SU-DHL-6 (cell line): Measurements from ENCODE around the gene SNX1.

Experiments used
- H2AFZ ChIP-seq: fragments of 200-600 bp; sonication (generic); 2 replicates; pipeline ENCODE4 v1.6.1; 2014; ENCODE audit warnings: low read depth, mild to moderate bottlenecking, moderate library complexity, mixed read lengths, antibody characterized with exemption, low read length; ENCODE audit not compliant: severe bottlenecking
- H3F3A ChIP-seq: fragments of 200-600 bp; shearing (Covaris generic); 2 replicates; pipeline ENCODE4 v1.6.0; 2016; ENCODE audit warnings: antibody characterized with exemption, mild to moderate bottlenecking; ENCODE audit not compliant: insufficient read depth
- H3K27ac ChIP-seq: fragments of 200-600 bp; sonication (generic); 2 replicates; pipeline ENCODE4 v1.5.1; 2016; ENCODE audit warnings: low read depth, mild to moderate bottlenecking, low read length, moderate library complexity, mixed read lengths
- H3K27me3 ChIP-seq: fragments of 200-600 bp; sonication (generic), shearing (Covaris generic); 2 replicates; pipeline ENCODE4 v1.6.0; 2014; ENCODE audit warnings: mild to moderate bottlenecking, low read length
- H3K36me3 ChIP-seq: fragments of 200-600 bp; sonication (generic); 2 replicates; pipeline ENCODE4 v1.6.1; 2014; ENCODE audit warnings: mild to moderate bottlenecking, low read length, mixed read lengths
- H3K4me2 ChIP-seq: fragments of 300-600, 200-600 bp; shearing (Covaris generic), sonication (generic); 2 replicates; pipeline ENCODE4 v1.6.0; 2014; ENCODE audit warnings: low read length, low read depth, mild to moderate bottlenecking; ENCODE audit not compliant: poor library complexity, severe bottlenecking
- H3K4me3 ChIP-seq: fragments of 200-600 bp; sonication (generic); 2 replicates; pipeline ENCODE4 v1.5.1; 2014; ENCODE audit warnings: antibody characterized with exemption, low read length, mild to moderate bottlenecking, mixed read lengths; ENCODE audit not compliant: insufficient read depth, poor library complexity, severe bottlenecking
- H3K79me2 ChIP-seq: fragments of 200-600 bp; sonication (generic); 2 replicates; pipeline ENCODE4 v1.6.1; 2014; ENCODE audit warnings: mild to moderate bottlenecking, low read length, moderate library complexity; ENCODE audit not compliant: insufficient read depth
- H3K9ac ChIP-seq: fragments of 200-600 bp; sonication (generic); 2 replicates; pipeline ENCODE4 v1.7.0; 2014; ENCODE audit warnings: mild to moderate bottlenecking, low read length
- H3K9me2 ChIP-seq: fragments of 200-600 bp; sonication (generic); replicated peaks from 2 replicates; pipeline ENCODE4 v1.6.1; 2014; ENCODE audit warnings: low read length; ENCODE audit not compliant: insufficient read depth
- H3K9me3 ChIP-seq: fragments of 200-600 bp; sonication (generic); 2 replicates; pipeline ENCODE4 v1.6.1; 2014; ENCODE audit warnings: low read length, mixed read lengths; ENCODE audit not compliant: insufficient read depth
- H4K20me1 ChIP-seq: fragments of 200-600 bp; sonication (generic); 2 replicates; pipeline ENCODE4 v1.6.1; 2014; ENCODE audit warnings: low read depth, mild to moderate bottlenecking, antibody characterized with exemption, low read length, moderate library complexity, mixed read lengths
- EZH2phosphoT487 ChIP-seq: fragments of 200-600 bp; sonication (generic), shearing (Covaris generic); conservative IDR thresholded peaks from 2 replicates; pipeline ENCODE4 v1.6.1; 2018; ENCODE audit warnings: mild to moderate bottlenecking, antibody characterized with exemption, low read length, moderate library complexity, mixed read lengths
- TF ChIP-seq, protein P1 (sequence below): fragments of 200-600 bp; sonication (generic); IDR thresholded peaks from one replicate; pipeline ENCODE4 v1.5.1; 2017; ENCODE audit warnings: antibody characterized with exemption, mild to moderate bottlenecking, low read length, moderate library complexity; ENCODE audit not compliant: insufficient read depth, poor library complexity, severe bottlenecking

Gene SNX1

DNA sequence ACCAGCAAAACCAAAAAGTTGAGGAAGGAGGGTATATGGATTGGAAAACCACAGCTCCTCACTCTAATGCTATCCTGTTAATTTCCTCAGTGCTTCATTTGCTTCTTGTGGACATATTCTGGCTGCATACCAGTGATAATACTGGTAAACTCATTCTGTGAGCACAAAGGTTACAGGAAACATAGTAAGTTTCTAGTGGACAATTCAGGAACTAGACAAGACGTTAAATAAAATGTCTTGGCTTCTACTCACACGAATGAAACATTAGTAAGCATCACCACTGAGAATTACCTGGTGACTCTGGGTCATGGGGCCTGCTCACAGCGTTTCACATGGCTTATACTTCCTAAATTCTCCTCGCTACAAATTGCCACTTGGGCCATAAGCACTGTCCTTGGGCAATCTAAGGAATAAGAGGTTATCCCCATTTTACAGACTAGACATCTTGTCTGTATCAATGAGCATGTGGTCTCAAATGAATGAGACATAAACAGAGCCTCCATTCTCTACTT, 87.1 kb downstream of the SNX1 start:
- H3K9me2 ChIP-seq, result no peaks in the 10 kb centered on the region
- H4K20me1 ChIP-seq, result no peaks in the 10 kb centered on the region
- H3K9ac ChIP-seq, result no peak overlapping the region
- H3K27me3 ChIP-seq, result no peaks in the 10 kb centered on the region
- H3K4me3 ChIP-seq, result no peak overlapping the region
- no peaks in the 10 kb centered on the region for H3K9me3 ChIP-seq
- no peak overlapping the region for H2AFZ ChIP-seq
- H3K79me2 ChIP-seq, result no peaks in the 10 kb centered on the region
- no peak for TF ChIP-seq EZH2phosphoT487
- TF ChIP-seq, protein P1, sequence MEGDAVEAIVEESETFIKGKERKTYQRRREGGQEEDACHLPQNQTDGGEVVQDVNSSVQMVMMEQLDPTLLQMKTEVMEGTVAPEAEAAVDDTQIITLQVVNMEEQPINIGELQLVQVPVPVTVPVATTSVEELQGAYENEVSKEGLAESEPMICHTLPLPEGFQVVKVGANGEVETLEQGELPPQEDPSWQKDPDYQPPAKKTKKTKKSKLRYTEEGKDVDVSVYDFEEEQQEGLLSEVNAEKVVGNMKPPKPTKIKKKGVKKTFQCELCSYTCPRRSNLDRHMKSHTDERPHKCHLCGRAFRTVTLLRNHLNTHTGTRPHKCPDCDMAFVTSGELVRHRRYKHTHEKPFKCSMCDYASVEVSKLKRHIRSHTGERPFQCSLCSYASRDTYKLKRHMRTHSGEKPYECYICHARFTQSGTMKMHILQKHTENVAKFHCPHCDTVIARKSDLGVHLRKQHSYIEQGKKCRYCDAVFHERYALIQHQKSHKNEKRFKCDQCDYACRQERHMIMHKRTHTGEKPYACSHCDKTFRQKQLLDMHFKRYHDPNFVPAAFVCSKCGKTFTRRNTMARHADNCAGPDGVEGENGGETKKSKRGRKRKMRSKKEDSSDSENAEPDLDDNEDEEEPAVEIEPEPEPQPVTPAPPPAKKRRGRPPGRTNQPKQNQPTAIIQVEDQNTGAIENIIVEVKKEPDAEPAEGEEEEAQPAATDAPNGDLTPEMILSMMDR, result no peak
- no peaks in the 10 kb centered on the region for H3K36me3 ChIP-seq
- no peak overlapping the region for H3K4me2 ChIP-seq
- H3K27ac ChIP-seq, result no peak overlapping the region
- no peaks in the 10 kb centered on the region for H3F3A ChIP-seq

DNA sequence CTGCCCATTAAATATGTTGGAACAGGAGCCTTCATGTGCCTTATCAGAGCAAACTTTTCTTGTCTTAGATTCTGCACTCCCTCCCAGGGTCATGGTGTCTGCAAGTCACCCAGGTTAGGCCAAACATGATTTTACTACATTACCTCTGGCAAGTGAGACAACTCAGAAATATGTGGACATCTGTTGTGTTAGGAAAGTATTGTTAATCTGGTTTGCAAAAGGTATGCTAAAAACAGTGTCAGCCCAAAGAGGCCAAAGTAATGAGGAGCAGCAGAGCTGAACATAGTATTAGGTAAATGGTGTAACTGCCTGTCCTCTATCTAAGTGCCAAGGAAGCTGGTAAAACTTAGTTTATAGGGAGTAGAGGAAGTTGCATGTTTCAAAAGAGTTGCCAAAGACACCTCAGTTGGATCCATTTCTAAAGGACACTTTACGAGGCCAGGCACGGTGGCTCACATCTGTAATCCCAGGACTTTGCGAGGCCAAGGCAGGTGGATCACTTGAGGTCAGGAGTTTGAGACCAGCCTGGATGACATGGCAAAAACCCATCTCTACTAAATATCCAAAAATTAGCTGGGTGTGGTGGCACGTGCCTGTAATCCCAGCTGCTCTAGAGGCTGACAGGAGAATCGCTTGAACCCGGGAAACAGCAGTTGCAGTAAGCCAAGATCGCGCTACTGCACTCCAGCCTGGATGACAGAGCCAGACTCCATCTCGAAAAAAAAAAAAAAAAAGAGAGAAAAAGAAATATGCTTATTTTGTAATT, 89.5 kb downstream of the SNX1 start:
- H3K9me2 ChIP-seq, result no peaks in the 10 kb centered on the region
- H3K36me3 ChIP-seq, result no peaks in the 10 kb centered on the region
- H3K4me2 ChIP-seq, result no peak overlapping the region
- no peaks in the 10 kb centered on the region for H3F3A ChIP-seq
- no peaks in the 10 kb centered on the region for H4K20me1 ChIP-seq
- no peak for TF ChIP-seq EZH2phosphoT487
- TF ChIP-seq, protein P1, result no peak
- H3K9ac ChIP-seq, result no peak overlapping the region
- no peaks in the 10 kb centered on the region for H3K9me3 ChIP-seq
- H3K4me3 ChIP-seq, result no peak overlapping the region
- no peaks in the 10 kb centered on the region for H3K79me2 ChIP-seq
- no peak overlapping the region for H2AFZ ChIP-seq
- no peak overlapping the region for H3K27ac ChIP-seq
- H3K27me3 ChIP-seq, result no peaks in the 10 kb centered on the region

DNA sequence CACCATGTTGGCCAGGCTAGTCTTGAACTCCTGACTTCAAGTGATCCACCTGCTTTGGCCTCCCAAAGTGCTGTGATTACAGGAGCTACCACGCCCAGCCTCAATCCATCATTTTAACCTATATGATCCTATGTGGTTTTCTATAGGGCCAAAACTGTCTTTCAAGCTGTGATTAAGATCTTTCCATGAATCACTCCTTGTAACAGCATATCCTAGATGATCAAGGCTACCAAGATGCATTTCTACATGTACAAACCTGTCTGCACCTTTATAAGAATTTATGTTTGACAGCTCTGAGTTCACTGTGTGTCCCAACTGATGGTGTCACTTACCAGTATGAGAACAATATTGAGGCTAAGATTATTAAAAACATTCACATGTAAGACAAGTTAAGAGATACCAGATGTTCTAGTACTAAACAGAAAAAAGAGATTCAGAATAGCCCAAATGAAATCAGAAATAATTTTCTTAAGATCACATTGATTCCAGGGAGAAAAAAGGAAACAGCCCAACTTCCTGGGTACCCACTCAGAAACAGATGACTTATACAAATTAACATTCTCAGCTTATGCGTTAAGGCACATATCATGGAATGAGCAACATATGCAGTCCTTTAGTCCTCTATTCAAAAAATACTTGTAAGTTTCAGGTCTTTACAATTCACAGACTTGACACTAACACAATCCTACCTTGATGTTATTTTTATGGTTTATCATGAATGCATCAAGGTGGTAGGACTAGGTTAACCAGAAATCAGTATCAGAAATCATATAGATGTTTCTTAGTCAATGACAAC, 91.8 kb downstream of the SNX1 start:
- Histone ChIP-seq H3K9ac (no peak overlapping the region), H2AFZ (no peak overlapping the region), H3K4me2 (no peak overlapping the region), H3K27me3 (no peaks in the 10 kb centered on the region), H4K20me1 (no peaks in the 10 kb centered on the region), H3K79me2 (no peaks in the 10 kb centered on the region), H3K9me2 (no peaks in the 10 kb centered on the region), H3K4me3 (no peak overlapping the region), H3F3A (no peaks in the 10 kb centered on the region), H3K9me3 (no peaks in the 10 kb centered on the region), H3K27ac (no peak overlapping the region), H3K36me3 (no peaks in the 10 kb centered on the region)
- TF ChIP-seq, protein P1, result no peak
- no peak for TF ChIP-seq EZH2phosphoT487
